GM21576 (cell line): ENCODE data around the gene LRP1-AS.

Source experiments
- ATAC-seq: cut with Tn5 transposase; IDR thresholded peaks from one replicate; pipeline ENCODE4 v1.9.1; 2021; ENCODE audit warnings: mild to moderate bottlenecking, moderate library complexity; ENCODE audit not compliant: unreplicated experiment

Gene LRP1-AS

GRCh38 chr12:57160741-57161140 is 13.3 kb upstream of the LRP1-AS start:
- ATAC-seq: no peak

- ATAC-seq: no peak
These were observed 12.6 kb upstream of the LRP1-AS start for GRCh38 chr12:57160040-57160439.

- ATAC-seq: no peak
These were observed 11.9 kb upstream of the LRP1-AS start for GRCh38 chr12:57159311-57159710.

- ATAC-seq: no peak
These were observed 11.2 kb upstream of the LRP1-AS start for GRCh38 chr12:57158665-57159064.

- ATAC-seq: no peak
These were observed 10.8 kb upstream of the LRP1-AS start for GRCh38 chr12:57158186-57158585.

GRCh38 chr12:57157588-57158173 is 10.3 kb upstream of the LRP1-AS start:
- ATAC-seq: no peak

- no peak for ATAC-seq
These were observed 9.4 kb upstream of the LRP1-AS start for GRCh38 chr12:57156701-57157403.

- no peak for ATAC-seq
These were observed 7.5 kb upstream of the LRP1-AS start for GRCh38 chr12:57154804-57155434.

GRCh38 chr12:57154076-57154475 is 6.7 kb upstream of the LRP1-AS start:
- no peak for ATAC-seq

GRCh38 chr12:57153415-57153997 is 6.1 kb upstream of the LRP1-AS start:
- ATAC-seq: no peak

- ATAC-seq: no peak
These were observed 5.2 kb upstream of the LRP1-AS start for GRCh38 chr12:57152639-57153038.

GRCh38 chr12:57151741-57152630 is 4.6 kb upstream of the LRP1-AS start:
- ATAC-seq: no peak

GRCh38 chr12:57150400-57151000 is 3.1 kb upstream of the LRP1-AS start:
- ATAC-seq: no peak

GRCh38 chr12:57149245-57149900 is 2.0 kb upstream of the LRP1-AS start:
- no peak for ATAC-seq

- no peak for ATAC-seq
These were observed 1.2 kb upstream of the LRP1-AS start for GRCh38 chr12:57148469-57149244.

GRCh38 chr12:57146092-57146491 is 1.3 kb downstream of the LRP1-AS start:
- no peak for ATAC-seq

GRCh38 chr12:57145460-57146059 is 1.9 kb downstream of the LRP1-AS start:
- no peak for ATAC-seq

- no peak for ATAC-seq
These were observed 4.0 kb downstream of the LRP1-AS start for GRCh38 chr12:57143454-57143853.

GRCh38 chr12:57142727-57143126 is 4.7 kb downstream of the LRP1-AS start:
- no peak for ATAC-seq
